DMS 273 (cell line): ENCODE results near the gene TMEM201.

Experiments used
- DNase-seq: peaks from one replicate; lab custom pipeline; 2025; ENCODE audit not compliant: unreplicated experiment; lab: John Stamatoyannopoulos, UW

Gene TMEM201

DNA sequence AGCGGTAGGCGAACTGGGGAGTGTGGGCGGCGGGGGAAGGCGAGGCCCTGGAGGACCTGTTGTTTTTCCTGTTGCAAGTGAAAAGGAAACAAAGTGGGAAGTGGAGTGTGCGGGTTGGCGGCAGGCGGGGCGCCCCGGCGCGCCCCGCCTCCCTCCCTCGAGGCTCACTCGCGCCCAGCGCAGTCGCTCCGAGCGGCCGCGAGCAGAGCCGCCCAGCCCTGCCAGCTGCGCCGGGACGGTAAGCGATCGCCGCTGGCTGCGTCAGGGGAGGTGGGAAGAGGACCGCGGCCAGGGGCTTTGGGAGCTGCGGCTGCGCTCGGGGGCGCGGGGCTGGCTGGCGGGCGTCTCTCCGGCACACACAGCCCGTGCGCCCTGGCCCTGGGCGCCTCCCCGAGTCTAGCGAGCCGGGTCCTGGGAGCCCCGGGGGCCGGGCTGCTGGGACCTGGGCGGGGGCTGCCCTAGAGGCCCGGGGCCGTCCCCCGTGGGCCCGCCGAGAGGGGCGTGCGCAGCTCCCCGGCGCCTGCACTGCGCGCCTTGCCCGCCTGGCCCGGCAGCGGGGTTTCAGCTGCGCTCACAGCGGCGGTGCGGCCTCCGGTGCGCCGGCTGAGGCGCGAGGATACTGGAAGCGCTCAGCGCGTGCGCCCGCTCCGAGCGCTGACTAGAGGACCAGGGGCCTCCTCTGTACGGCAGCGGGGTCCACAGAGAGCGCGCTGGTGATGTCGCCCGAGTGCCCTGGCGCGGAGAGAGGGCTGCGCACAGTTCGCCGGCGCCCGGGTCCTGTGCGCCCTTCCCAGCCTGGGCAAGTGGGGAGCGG lies 63.1 kb downstream of the TMEM201 start, which contains the start of gene PIK3CD:
Gene PIK3CD, plus strand, starts transcription at position 167 of the 814 bp plus-strand sequence. CDS start 58,725 bp downstream, outside the sequence.
- peak; percentile 85 for DNase-seq

DNA sequence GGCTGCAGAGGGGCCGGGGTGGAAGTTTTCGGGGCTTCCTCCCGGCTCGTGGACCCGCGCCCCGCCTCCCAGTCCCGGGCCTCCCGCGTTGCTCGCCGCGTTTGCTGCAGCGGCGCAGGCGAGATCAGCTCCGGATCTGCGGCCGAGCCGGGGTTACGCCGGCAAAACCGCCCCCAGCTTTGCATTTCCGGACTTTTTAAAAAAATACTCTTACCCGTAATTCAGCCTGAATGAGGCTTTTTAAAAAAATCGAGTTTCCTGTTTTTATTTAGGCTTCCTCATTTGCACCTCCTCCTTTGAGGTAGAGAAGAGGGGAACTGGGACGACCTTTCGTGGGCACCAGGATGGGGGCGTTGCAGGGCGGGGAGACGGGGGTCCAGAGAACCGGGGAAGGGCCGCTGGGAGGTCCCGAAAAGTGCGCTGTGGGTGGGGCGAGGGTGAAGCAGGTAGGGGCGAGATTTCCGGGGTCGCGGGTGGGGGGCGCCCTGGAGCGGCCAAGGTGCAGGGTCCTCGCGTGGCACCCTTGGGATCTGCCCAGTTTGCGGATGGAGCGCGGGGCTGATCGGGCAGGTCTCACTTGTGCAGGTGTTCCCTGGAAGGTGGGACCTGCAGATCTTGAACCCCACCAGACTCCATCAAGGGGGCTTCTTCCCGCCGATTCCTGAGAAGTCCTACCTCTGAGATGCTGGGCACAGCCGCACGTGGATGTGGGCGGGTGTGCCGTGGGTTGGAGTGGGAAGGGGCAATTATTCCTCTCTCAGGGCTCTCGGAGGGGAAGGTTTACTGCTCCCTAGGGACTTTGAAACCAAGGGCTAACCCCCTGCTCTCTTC lies 63.9 kb downstream of the TMEM201 start:
- DNase-seq, result peak; percentile 64

DNA sequence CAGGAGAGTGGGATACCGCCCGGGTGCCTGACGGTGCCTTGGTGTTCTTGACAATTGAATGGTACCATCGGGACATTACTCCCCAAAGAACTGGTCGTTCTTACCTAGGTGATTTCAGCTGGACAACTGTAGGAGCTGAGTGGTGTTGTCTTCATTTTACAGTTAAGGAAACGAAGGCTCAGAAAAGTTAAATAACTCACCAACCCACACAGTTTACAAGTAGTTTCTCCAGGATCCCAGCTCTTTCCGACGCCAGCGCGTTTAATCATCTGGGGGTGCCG lies 64.4 kb downstream of the TMEM201 start:
- DNase-seq, result no peak

DNA sequence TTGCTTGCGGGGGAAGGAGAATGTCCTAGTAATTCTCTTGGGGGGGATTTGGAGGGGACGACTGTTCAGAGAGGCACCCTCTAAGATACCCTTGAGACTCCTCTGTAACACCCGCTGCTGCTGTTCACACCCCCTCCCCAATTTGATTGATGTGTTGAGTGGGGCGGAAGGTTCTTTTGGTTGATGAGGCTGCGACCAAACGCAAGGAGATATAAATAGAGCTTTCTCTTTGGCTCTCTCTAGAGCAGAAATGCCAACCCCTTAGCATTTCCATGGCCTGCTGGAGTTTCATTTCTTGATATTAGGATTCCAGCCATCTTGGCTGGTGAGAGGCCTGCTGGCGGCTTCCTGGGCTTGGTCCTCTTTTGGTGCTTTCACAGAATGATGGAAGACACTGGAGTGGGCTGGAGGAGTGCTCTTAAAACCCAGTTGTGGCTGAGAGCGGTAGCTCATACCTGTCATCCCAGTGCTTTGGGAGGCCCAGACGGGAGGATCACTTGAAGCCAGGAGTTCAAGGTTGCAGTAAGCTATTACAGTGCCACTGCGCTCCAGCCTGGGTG lies 64.9 kb downstream of the TMEM201 start:
- no peak for DNase-seq

DNA sequence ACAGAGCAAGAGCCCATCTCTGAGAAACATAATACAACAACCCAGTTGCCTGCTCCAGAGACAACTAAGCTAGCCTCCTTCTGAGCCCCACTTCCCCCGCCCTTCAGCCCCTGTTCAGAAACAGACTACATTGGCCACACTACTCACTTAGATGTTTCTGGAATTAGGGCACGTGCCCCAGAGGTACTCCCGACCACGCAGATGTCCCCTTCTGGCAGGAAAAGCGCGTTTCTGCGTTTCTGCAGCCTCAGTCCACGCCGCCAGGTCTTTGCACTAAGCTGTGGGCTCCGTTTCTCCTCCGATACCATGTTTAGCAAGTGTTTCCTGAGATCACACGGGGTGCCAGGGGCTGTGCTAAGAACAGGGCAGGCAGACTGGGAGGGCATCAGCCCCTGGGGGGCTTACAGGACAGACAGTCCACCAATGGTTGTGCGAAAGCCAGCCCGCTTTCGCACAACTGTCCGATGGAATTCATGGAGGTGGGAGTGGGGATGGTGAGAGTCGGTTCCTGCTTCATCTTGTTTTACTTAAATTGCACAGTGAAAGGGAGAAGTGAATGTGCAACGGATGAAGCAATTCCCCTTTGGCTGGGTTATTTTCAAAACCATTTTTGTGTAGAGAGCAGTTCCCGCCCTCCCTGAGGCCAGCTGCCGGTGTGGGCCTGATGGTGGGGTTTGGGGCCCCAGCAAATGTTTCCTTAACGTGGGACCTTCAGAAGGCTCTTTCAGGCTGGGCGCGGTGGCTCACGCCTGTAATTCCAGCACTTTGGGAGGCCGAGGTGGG lies 65.5 kb downstream of the TMEM201 start:
- DNase-seq, result no peak

DNA sequence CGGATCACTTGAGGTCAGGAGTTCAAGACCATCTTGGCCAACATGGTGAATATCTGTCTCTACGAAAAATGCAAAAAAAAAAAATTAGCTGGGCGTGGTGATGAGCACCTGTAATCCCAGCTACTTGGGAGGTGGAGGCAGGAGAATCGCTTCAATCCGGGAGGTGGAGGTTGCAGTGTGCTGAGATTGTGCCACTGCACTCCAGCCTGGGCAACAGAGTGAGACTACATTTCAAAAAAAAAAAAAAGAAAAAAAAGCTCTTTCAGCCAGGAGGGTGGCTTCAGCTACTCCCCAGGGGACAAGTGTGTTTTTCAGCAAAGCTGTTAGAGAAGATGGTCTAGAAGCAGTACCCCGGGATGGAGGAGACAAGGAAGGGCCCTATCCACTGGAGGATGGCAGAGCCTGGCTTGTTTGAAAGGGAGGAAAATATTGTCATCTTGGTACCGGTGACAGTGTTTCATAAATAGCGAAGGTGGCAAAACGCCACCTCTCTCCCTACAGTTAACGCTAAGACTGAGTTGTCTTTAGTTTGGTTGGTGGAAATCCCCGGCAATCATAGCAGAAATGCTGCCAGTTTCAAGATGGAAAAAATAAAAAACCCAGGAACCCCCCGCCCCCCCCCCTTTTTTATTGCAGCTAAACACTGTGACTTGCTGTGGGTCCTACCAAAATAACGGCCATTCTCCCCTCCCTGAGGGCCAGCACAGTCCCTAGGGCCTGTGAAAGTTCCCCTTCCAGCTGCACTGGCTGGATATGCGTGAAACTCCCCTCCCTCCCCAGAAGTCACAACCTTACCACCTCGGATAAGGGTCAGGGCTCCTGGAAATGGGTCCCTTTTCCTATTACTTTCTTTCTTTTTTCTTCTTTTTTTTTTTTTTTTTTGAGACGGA lies 66.4 kb downstream of the TMEM201 start:
- DNase-seq, result no peak

DNA sequence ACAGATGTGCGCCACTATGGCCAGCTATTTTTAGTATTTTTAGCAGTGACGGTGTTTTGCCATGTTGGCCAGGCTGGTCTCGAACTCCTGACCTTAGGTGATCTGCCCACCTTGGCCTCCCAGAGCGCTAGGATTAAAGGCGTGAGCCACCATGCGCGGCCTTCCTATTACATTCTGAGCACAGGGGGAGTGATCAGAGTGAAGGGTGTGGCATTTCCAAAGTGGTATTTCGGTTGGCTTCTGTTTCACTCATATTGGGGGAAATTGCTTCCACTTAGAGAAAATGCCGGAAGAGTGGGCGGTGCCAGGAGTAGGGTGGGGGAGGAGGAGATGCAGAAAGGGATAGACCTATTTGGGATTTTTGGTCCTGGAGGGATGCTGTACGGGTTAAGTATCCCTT lies 67.1 kb downstream of the TMEM201 start:
- DNase-seq, result no peak

DNA sequence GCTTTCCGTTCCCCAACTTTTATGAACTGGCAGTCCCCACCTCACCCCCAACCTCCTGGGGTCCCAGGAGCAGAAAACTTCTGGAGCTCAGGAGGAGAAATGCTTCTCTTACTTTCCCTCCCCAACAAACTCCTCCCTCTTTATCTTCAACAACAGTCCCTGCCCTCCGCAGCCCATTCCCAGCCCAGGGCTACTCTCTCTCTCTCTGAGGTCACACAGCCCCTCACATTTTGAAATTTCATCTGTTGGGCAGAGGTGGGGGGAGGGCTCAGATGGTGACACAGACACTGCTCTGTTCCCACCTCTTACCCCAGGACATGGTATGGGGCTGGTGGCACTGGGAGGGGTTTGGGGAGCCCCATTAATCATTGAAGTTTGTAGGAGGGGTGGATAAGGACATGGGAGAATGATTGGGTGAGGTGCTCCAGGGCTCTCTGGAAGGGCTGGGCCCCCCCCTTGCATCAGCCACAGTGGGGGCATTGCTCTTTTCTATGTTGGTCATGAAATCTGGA lies 68.9 kb downstream of the TMEM201 start:
- DNase-seq, result no peak

DNA sequence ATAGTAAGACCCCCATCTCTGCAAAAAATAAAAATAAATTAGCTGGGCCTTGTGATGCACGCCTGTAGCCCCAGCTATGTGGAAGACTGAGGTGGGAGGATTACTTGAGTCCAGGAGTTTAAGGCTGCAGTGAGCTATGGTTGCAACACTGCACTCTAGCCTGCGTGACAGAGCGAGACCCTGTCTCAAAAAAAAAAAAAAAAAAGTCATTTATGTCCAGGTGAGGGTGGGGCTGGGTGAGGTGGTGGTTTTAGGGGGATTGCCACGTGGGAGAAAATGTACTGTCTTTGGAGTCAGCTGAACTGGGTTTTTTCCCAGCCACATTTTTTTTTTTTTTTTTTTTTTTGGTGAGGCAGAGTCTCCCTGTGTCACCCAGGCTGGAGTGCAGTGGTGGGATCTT lies 69.5 kb downstream of the TMEM201 start:
- DNase-seq, result no peak

DNA sequence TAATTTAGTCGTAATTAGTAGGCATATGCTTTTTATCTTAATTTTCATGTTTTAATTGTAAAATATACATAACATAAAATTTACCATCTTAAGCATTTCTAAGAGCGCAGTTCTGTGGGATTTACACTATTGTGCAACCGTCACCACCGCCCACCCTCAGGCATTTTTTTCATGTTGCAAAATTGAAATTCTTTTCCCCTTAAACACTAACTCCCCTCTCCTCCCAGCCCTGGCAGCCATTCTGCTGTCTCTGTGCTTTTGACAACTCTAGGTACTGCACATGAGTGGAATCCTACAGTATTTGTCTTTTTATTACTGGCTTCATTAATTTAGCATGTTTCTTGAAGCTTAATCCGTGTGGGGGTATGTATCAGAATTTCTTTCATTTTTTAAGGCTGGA lies 70.6 kb downstream of the TMEM201 start:
- DNase-seq, result no peak

DNA sequence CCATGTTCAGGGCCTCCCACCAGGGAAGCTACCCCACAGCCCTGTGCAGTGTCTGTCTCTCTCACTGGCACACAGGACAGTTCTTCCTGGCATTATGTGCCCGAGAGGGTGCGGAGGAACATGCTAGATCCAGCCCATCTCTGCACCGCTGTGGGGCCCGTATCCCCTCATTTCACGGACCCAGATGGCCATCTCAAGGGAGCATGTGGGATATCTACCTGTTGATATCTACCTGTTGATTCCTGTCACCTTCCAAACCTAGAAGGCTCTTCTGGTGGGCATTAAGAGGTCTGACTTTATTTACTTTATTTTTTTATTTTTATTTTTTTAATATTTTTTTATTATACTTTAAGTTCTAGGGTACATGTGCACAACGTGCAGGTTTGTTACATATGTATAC lies 74.5 kb downstream of the TMEM201 start:
- no peak for DNase-seq
